Esophagus squamous epithelium (tissue), 4 donors: ENCODE data around the gene RFPL3.

Experiments used
- CTCF ChIP-seq, 6 experiments: fragments of 450-650 bp in 4 of 6; fragments of 200-600 bp in 2 of 6; sonication (generic) in 2 of 6; IDR thresholded peaks; one replicate each; pipeline ENCODE4 v1.5.1; 2016 to 2019; ENCODE audit warnings: antibody characterized with exemption in 6 of 6, mild to moderate bottlenecking in 4 of 6, moderate library complexity in 4 of 6
- POLR2A ChIP-seq, 4 donors: fragments of 450-650 bp; IDR thresholded peaks; one replicate each; pipeline ENCODE4 v1.6.1; 2017; ENCODE audit warnings: antibody characterized with exemption in 4 of 4, mild to moderate bottlenecking in 4 of 4, moderate library complexity in 3 of 4

DNA sequence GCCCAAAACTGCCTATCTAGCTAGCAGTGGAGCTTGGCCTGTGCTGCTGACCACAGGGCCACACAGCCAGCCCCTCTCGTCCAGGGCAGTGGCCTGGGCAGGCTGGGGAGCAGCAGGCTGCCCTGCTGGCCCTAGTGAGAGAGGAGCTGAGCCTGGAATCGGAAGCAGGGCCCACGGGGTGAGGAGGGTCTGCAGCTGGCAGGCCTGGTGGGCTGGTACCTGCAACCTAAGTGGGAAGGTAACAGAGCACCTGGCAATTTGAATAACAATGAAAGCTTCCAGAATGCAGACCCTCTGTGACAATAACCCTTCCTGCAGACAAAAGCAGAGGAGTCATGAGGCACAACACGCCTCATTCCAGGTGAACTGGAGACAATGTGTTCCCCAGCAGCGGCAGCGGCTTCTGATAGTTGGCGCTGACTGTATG, 31.8 kb upstream of the RFPL3 start:
- TF ChIP-seq CTCF (IDR thresholded peaks at IDR 0.05) (no peak), POLR2A (IDR thresholded peaks at IDR 0.05) (no peak)
